ENCODE measurements around the gene TMEM145.
A peak's percentile ranks its signal among the peaks of the same experiment; 100 is the strongest.
"Not testable (repeated sequence)": the region's sequence is repeated elsewhere in the genome, so short reads cannot be mapped to it uniquely, and the experiment has no call there.

The TMEM145 gene

DNA sequence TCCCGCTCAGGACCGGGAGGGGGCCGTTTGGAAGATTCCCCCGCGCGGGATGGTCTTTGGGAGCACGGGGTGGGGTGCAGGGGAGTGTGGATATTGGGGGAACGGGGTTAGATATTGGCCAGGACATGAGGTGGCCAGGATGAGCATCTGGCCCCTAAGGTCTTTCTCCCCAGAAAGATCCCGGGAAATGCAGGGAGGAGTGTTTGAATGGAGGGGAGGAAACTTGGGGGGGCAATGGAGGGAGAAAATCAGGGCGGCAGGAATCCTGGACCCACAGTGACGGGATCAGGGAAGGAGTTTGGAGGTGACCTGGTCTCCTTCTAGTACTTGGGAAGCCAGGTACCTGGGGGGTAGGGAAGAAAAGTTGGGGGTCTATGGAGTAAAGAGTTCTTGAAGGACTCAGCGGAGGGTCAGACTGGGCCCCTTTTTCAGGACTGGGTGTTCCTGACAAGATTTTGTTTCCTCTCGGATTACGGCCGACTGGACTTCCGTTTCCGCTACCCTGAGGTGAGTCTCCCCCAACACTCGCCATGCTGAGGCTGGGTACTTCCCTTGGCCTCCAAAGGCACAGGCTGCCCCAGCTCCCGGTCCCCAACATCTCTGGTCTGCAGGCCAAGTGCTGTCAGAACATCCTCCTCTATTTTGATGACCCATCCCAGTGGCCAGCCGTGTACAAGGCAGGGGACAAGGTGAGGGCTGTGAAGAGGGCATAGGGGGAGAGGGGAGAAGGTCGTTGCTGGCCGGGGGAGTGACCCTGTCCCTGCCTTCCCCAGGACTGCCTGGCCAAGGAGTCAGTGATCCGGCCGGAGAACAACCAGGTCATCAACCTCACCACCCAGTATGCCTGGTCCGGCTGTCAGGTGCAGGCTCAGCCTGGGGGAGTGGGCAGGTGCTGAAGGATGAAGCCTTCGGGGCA, 989 bp downstream of the TMEM145 start:
- no peak for DNase-seq (ENCODE audit: low read depth, low spot score)

DNA sequence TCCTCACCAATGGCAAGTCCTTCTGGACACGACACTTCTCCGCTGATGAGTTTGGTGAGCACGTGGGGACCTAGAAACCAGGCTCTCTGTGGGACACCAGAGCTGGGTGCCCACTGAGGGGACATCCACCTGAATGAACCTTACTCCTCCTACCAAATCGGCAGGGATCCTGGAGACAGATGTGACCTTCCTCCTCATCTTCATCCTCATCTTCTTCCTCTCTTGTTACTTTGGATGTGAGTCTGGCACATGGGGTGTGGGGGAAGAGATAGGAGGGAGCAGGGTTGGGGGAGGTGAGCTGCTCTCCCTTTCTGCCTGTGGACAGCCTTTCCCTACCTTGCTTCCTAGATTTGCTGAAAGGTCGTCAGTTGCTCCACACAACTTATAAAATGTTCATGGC, 1.9 kb downstream of the TMEM145 start:
- DNase-seq (ENCODE audit: low read depth, low spot score), result no peak

DNA sequence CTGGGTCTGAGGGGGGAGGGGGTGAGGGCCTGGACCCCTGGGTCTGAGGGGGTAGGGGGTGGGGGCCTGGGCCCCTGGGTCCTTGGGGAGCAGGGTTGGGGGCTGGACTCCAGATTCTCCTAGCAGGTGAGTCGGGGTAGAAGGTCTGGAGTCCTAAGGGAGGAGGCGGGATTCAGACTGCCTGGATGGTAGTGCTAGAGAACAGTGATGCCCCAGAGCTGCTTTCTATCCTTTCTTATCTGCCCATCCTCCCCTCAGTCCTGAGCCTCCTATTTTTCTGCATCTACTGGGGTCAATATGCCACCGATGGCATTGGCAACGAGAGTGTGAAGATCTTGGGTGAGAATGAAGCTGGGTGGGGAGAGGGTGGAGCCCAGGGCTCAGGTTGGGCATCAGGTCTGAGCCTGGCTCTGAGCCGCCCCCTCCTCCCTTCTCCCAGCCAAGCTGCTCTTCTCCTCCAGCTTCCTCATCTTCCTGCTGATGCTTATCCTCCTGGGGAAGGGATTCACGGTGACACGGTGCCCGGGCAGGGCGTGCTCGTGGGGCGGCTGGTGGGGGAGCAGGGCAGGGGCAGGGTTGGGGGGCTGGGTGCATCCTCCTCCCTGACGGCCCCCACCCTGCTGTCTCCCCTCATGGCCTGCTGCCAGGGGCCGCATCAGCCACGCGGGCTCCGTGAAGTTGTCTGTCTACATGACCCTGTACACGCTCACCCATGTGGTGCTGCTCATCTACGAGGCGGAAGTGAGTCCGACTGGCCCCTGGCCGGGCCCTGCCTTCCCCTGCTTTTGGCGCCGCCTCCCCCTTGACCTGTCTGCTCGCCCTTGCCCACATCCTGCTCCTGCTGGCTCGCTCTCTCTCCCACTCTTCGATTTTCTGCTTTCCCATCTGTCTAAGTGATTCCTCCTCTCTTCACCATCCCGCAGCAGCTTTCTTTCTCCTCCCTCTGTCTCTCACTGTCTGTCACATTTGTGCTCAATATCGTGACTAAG, 3.4 kb downstream of the TMEM145 start:
- DNase-seq (ENCODE audit: low read depth, low spot score), result no peak

DNA sequence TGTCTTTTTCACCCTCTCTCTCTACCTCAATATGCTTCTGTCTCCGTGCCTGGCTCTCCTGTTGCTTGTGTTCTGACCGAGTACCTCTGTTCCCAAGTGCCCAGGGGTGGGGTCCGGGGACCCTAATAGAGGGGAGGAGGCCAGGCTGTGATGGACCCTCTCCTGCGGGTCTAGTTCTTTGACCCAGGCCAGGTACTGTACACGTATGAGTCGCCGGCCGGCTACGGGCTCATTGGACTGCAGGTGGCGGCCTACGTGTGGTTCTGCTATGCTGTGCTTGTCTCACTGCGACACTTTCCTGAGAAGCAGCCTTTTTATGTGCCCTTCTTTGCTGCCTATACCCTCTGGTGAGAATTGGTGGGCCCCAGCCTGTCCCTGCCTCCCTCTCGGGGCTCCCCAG, 4.4 kb downstream of the TMEM145 start:
- no peak for DNase-seq (ENCODE audit: low read depth, low spot score)

DNA sequence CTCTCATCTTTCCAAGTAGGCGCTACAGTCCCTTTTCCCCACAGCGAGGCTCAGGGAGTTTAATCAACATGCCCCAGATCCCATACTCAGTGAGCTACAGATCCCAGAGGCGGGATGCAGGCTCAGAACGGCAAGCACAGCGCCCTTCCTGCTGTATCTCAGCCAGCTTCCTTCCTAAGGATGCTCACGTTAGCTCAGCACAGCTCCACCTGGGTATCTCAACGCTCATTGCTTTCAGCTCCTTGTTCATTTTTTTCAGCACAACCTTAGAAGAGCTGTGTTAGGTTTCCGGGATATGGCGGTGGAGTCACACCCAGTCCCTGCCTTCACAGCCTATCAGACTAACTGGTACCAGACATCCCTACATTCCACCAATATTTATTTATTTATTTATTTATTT, 9.2 kb downstream of the TMEM145 start:
- no peak for DNase-seq (ENCODE audit: low read depth, low spot score)

DNA sequence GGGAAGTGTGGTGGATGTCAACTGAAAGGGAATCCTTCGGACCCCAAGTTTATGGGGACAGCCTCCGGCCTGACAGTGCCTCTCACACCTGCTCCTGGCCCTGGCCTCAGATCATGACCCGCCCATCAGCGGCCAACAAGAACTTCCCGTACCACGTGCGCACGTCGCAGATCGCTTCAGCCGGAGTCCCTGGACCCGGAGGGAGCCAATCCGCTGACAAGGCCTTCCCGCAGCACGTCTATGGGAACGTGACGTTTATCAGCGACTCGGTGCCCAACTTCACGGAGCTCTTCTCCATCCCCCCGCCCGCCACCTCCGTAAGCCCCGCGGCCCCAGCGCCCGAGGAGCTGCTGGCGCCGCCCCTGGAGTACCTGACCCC, 10.4 kb downstream of the TMEM145 start:
- no peak for DNase-seq (ENCODE audit: low read depth, low spot score)

DNA sequence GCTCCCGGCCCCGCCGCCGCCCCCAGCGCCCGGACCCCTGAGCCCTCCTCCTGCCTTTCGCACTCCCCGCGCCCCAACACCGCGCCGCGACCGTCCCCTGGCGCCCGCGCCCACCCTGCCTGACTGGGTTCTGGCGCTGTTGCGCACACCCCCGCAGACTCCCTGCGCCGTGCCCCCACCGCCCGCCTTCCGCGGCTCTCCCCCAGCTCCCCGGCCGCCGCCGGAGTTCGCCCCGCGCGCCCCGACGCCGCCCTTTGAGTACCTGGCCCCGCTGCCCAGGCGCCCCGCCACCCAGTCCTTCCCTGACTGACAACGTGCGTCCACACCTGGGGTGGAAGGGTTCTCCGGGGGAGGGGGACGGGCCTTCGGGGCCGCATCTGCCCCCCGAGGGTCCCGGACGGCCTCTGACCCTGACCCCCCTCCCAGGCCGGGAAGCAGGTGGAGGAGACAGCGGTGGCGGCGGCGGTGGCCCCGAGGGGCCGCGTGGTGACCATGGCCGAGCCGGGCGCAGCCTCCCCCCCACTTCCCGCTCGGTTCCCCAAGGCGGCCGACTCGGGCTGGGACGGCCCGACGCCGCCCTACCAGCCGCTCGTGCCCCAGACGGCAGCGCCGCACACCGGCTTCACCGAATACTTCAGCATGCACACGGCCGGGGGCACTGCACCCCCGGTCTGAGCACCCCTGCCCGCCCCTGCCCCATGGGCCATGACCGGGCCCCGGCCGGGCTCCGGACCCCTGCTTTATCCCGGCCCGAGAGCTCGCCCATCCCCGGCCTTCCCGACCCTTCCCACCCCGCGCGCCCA, 10.9 kb downstream of the TMEM145 start:
- no peak for DNase-seq (ENCODE audit: low read depth, low spot score)

DNA sequence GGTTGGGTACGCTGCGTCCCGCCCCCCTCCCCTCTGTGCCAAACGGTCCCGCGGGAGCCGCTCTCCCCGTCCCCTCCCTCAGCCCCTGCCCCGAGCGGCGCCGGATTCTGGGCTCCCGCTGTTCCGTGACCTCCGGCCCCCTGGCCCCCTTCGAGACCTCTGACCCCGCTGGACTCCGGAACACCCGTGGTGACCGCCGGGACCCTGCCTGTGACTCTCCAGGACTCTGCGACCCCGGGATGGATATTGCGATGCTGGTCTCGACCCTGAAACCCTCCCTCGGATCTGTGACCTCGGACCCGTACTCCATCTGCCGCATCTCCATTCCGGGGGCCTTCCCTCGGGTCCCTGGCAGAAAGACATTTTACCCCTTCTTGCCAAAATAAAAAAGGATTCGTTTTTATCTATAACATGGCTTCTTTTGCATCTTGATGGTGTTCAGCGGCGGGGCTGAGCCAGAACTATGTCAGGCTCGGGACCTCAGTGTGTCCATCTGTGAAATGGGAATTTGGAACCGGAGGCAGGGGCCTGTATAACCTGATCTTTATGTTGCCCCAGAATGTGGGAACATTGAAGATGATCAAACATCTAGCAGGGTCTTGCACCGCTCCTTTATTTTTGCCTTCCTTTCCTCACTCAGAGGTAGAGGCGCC, 11.7 kb downstream of the TMEM145 start:
- DNase-seq (ENCODE audit: low read depth, low spot score), result no peak

DNA sequence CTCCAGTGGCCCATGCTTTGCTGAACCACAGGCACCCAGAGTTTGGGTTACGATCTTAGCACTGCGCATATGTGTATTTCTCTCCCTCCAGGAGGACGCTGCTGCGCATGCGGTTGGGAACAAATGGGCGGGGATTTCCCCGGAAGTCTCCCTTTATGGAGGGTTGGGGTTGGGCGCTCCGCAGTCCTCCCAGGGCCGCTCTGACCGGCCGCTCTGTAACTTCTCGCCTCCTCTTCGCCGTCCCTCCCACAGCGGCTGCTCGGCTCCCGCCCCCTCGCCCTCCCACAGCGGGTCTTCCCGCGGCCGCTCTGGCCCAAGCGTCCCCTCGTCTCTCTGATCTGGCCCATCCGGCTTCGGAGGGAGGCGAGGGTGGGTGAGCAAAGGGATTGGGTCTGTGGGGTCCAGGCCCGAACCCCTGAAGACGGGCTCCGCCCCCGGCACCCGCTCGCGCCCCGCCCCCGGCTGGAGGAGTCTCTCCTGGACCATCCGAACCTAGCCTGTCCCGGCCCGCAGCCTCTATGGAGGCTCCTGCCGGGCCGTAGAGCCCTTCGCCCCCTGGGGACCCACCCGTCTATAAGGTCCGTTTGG, 12.3 kb downstream of the TMEM145 start, which contains the start of gene MEGF8:
Gene MEGF8 (plus strand): TSS at position 328 of the 588 bp plus-strand sequence. CDS start 609 bp downstream, outside the sequence.
- peak; percentile 99 for DNase-seq (ENCODE audit: low read depth, low spot score)

DNA sequence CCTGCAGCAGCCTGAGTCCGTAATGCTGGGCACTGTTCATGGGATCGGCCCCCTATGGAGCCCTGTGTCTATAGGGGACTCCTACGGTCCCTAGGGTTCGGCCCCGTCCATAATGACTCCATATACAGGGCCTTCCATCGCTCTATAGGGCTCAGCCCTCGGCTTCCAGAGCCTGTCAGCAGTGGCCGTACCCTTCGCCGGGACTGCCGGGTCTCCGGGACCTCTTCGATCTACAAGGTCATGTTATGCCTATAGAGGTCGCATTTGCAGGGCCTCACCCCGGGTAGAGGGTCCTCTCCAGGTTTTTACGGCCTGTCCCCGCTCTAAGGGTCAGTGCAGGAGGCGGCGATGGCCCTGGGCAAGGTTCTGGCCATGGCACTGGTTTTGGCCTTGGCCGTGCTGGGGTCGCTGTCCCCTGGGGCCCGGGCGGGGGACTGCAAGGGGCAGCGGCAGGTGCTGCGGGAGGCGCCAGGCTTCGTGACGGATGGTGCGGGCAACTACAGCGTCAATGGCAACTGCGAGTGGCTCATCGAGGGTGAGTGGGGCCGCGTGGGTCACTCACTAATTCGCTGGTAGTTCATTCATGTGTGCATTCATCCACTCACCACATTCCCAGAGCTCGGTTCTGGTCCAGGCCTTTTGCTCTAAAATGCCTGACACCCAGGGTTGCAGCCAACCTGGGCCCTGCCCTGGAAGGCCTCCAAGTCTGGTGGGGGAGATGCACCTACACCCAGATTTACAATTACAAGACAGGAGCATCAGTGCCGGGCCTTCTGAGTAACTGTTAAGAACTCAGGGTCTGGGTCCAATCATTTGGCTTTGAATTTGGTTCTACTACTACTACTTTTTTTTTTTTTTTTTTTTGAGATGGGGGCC, 13.0 kb downstream of the TMEM145 start:
- DNase-seq (ENCODE audit: low read depth, low spot score), result no peak

DNA sequence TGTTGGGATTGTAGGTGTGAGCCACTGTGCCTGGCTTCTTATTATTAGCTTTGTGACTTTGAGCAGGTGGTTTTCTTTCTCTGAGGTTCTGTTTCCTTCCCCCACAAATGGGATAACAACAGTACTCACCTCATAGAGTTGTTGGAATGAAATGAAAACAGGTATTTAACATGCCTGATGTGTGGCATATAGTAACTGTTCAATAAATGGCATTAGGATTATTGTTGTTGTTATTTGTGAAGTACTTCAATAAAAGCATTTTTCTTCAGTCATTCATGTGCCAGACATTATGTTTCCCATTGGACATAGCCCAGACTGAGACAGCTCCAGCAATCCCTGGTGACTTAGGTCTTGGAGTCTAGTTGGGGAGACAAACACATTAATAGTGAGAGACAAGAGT, 13.9 kb downstream of the TMEM145 start:
- no peak for DNase-seq (ENCODE audit: low read depth, low spot score)

DNA sequence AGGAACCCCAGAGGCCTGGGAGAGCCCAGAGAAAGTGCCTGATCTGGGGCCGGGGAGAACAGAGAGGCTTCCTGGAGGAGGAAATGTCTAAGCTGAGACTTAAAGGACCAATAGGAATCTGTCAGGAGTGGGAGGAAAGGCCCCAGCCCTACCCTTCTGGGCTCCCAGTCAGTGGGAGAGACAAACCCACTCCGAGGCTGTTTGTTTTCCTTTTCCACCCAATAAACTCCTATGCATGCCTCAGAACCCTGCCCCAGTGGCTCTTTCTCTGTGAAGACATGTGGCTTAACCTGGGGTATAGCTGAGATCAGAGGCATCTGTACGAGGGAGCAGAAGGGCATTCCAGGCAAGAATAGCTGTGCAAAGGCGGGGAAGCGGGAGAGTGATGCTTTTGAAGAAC, 14.3 kb downstream of the TMEM145 start:
- no peak for DNase-seq (ENCODE audit: low read depth, low spot score)

DNA sequence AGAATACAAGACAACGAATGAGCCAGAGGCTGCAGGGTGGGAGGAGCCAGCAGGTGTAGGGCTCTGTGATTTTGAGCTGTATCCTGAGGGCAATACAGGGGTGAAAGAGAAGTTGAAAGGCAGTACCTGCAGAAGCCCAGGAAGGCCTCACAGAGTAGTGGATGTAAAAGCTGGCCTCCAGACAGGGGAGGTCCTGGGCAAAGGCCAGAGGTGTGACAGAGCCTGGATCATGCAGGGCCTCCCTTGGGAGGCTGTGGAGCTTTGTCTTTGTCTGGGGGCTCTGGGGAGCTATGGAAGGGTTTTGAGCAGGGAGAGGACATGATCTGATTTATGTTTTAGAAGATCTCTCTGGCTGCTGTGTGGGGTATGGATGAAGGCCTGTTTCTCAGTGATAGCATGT, 15.0 kb downstream of the TMEM145 start:
- no peak for DNase-seq (ENCODE audit: low read depth, low spot score)

DNA sequence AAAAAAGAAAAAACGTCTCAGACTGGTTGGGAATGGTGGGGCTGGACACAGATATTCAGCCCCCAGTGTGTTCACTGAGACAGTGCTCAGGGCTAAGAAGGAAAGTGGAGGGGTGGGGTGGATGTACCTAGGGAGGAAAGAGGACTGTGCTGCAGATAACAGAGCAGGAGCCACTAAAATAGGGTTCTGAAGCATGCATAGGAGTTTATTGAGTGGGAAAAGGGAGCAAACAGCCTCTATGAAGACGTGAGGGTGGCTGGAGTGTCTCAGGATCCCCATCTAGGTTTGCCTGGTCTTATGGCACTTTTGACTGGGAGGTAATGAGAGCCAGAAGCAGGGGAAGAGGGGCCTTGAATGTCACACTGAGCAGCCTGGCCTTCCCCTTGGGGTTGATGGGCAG, 15.7 kb downstream of the TMEM145 start:
- DNase-seq (ENCODE audit: low read depth, low spot score), result no peak

DNA sequence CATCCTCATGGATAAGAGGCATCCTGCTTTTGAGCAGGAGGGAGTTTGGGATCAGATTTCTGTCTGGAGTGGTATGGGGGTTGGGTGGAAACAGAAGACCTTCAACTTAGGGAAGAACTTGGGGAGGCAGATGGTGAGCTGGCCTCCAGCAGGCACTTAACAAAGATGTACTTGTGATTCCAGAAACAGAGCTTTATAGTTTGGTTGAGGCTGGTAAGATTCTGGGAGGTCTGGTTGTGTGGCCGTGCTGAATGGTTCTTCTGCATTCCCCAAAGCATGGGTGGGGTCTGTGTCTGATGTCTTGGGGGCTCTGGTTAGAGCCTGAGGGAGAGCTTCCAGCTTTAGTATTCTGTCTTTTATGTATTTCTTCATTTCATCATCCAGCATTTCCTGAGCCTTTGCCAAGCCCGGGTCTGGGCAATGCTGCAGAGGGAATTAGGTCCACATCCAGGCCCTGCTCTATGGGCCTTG, 17.2 kb downstream of the TMEM145 start:
- no peak for DNase-seq (ENCODE audit: low read depth, low spot score)

DNA sequence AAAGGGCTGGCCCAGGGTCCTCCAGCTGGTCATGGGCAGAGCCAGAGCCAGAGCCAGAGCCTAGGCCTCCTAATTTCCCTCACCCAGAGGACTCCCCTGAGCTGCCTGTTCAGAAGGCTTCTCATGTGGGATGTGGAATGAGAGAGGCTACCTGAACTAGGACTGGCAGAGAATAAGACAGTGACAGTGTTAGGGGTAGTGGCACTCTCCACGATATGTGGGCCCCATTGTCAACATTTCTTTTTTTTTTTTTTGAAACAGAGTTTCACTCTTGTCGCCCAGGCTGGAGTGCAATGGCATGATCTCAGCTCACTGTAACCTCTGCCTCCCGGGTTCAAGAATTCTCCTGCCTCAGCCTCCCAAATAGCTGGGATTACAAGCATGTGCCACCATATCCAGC, 18.2 kb downstream of the TMEM145 start:
- DNase-seq (ENCODE audit: low read depth, low spot score), result not testable (repeated sequence)

DNA sequence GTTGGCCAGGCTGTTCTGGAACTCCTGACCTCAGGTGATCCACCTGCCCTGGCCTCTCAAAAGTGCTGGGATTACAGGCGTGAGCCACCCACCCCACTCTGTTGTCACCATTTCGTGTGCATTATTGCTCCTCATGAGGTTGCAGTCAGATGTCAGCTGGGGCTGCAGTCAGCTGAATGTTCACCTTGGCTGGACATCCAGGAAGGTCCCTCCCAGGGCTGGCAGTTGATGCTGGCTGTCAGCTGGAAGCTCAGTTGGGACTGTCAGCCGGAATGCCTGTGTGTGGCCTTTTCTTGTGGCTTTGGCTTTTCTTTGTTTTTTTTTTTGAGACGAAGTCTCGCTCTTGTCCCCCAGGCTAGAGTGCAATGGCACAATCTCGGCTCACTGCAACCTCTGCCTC, 18.9 kb downstream of the TMEM145 start:
- no peak for DNase-seq (ENCODE audit: low read depth, low spot score)

DNA sequence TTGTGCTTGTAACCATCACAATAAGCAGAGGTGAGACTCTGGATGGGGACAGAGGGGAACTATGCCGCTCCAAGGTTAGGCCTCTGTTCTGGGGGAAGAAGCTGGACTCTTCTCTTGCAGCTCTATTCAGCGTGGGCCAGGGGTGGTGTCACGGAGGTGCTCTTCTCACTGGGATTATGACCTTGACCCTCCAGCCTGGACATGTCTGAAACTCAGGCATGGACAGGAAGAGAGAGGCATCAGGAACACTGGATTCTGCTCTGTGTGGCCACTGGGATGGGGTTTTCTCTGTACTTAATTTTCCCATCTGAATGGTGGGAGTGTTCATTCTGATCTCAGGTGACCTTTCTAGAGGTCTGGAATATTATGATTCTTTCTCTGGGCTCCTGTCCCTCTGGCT, 19.9 kb downstream of the TMEM145 start:
- no peak for DNase-seq (ENCODE audit: low read depth, low spot score)

DNA sequence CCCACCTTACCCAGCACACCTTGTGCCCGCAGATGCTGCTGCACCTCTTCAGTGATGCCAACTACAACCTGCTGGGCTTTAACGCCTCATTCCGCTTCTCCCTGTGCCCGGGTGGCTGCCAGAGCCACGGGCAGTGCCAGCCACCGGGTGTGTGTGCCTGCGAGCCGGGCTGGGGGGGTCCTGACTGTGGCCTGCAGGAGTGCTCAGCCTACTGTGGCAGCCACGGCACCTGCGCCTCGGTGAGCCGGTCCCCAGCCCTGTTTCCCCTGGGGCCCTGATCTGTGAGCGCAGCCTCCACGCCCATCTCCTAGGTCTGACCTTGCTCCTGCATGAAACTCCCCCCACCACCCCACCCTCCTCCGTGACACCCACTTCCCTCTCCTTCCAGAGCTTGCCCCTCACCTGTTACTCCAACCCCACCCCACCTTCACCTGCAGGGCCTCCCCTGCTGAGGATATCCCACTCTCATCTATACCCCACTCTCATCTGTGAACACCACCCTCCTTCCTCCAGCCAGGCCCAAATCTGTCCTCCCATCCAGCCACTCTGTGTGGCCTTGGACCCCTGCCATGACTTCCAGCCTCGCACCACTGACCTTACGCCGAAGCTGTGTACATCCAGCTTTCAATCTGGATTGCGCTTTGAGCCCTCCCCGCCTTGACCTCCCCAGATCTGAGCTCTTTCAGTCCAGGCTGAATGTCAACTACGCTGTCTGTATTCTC, 21.0 kb downstream of the TMEM145 start:
- no peak for DNase-seq (ENCODE audit: low read depth, low spot score)

Measured in iPS DF 19.7 (cell line).